SK-N-SH treated with all-trans-retinoic acid at 6 μM for 48 hours (cell line): Measurements from ENCODE around the gene SERPINA7.
A peak's percentile ranks its signal among the peaks of the same experiment; 100 is the strongest.

ENCODE experiments used
- ATAC-seq: fragments of 200-7000 bp; cut with Tn5 transposase; 3 replicates; pipeline ENCODE4 v1.9.1; 2020; ENCODE audit warnings: mild to moderate bottlenecking, moderate library complexity
- ARNTL ChIP-seq: fragments of 450-650 bp; formaldehyde crosslinking; IDR thresholded peaks from 2 replicates; pipeline ENCODE4 v1.5.0; 2020; ENCODE audit warnings: low read depth, mild to moderate bottlenecking, moderate library complexity, borderline replicate concordance
- BACH2 ChIP-seq: fragments of 250-450 bp; sonication (Bioruptor Pico); IDR thresholded peaks from 2 replicates; pipeline ENCODE4 v1.9.0; 2021; ENCODE audit warnings: mild to moderate bottlenecking, borderline replicate concordance
- CSDC2 ChIP-seq: fragments of 250-450 bp; sonication (Bioruptor Pico); IDR thresholded peaks from 2 replicates; pipeline ENCODE4 v1.5.0; 2020; ENCODE audit warnings: mild to moderate bottlenecking, moderate library complexity
- CSRNP3 ChIP-seq: fragments of 250-450 bp; sonication (Bioruptor Pico); IDR thresholded peaks from 2 replicates; pipeline ENCODE4 v1.5.1; 2021; ENCODE audit warnings: mild to moderate bottlenecking, moderate library complexity
- ESRRG ChIP-seq: fragments of 250-450 bp; sonication (Bioruptor Pico); IDR thresholded peaks from 2 replicates; pipeline ENCODE4 v1.6.1; 2021; ENCODE audit warnings: mild to moderate bottlenecking
- GLIS3 ChIP-seq: fragments of 250-450 bp; sonication (Bioruptor Pico); IDR thresholded peaks from 2 replicates; pipeline ENCODE4 v1.5.0; 2020; ENCODE audit warnings: mild to moderate bottlenecking, moderate library complexity
- ISL1 ChIP-seq: fragments of 250-450 bp; sonication (Bioruptor Pico); IDR thresholded peaks from 2 replicates; pipeline ENCODE4 v2.1.2; 2022; ENCODE audit warnings: mild to moderate bottlenecking, moderate library complexity
- PPARA ChIP-seq: fragments of 250-450 bp; sonication (Bioruptor Pico); IDR thresholded peaks from 2 replicates; pipeline ENCODE4 v1.5.0; 2020; ENCODE audit warnings: mild to moderate bottlenecking, borderline replicate concordance
- RARB ChIP-seq: fragments of 250-450 bp; sonication (Bioruptor Pico); IDR thresholded peaks from 2 replicates; pipeline ENCODE4 v1.8.0; 2021; ENCODE audit warnings: mild to moderate bottlenecking, moderate library complexity
- SNAI2 ChIP-seq: fragments of 250-450 bp; sonication (Bioruptor Pico); IDR thresholded peaks from 2 replicates; pipeline ENCODE4 v1.5.0; 2020; ENCODE audit warnings: mild to moderate bottlenecking, moderate library complexity
- TCF4 ChIP-seq: fragments of 250-450 bp; sonication (Bioruptor Pico); IDR thresholded peaks from 2 replicates; pipeline ENCODE4 v1.8.0; 2021; ENCODE audit warnings: mild to moderate bottlenecking, moderate library complexity, borderline replicate concordance
- TOX ChIP-seq: fragments of 250-450 bp; sonication (Bioruptor Pico); IDR thresholded peaks from 2 replicates; pipeline ENCODE4 v1.8.0; 2021; ENCODE audit warnings: mild to moderate bottlenecking, moderate library complexity, borderline replicate concordance
- ZFP30 ChIP-seq: fragments of 450-650 bp; formaldehyde crosslinking; IDR thresholded peaks from 2 replicates; pipeline ENCODE4 v1.5.0; 2022; ENCODE audit warnings: mild to moderate bottlenecking, moderate library complexity
- ZNF565 ChIP-seq: fragments of 450-650 bp; formaldehyde crosslinking; conservative IDR thresholded peaks from 2 replicates; pipeline ENCODE4 v1.5.0; 2020; ENCODE audit warnings: low read depth, mild to moderate bottlenecking, moderate library complexity
- ZNF70 ChIP-seq: fragments of 450-650 bp; formaldehyde crosslinking; IDR thresholded peaks from 2 replicates; pipeline ENCODE4 v1.5.0; 2020; ENCODE audit warnings: mild to moderate bottlenecking, moderate library complexity
- ZNF8 ChIP-seq: fragments of 450-650 bp; formaldehyde crosslinking; IDR thresholded peaks from 2 replicates; pipeline ENCODE4 v1.5.0; 2020; ENCODE audit warnings: mild to moderate bottlenecking, moderate library complexity
- TF ChIP-seq, protein P1 (sequence below): fragments of 250-450 bp; sonication (Bioruptor Pico); IDR thresholded peaks from 2 replicates; pipeline ENCODE4 v1.5.0; 2020; ENCODE audit warnings: mild to moderate bottlenecking, moderate library complexity
- TF ChIP-seq, protein P2 (sequence below): fragments of 250-450 bp; sonication (Bioruptor Pico); IDR thresholded peaks from 2 replicates; pipeline ENCODE4 v1.8.0; 2021; ENCODE audit warnings: low read depth, mild to moderate bottlenecking, moderate library complexity, borderline replicate concordance
- TF ChIP-seq, protein P3 (sequence below): fragments of 250-450 bp; sonication (Bioruptor Pico); IDR thresholded peaks from 2 replicates; pipeline ENCODE4 v1.5.1; 2020; ENCODE audit warnings: low read depth, mild to moderate bottlenecking, moderate library complexity

The SERPINA7 gene

DNA sequence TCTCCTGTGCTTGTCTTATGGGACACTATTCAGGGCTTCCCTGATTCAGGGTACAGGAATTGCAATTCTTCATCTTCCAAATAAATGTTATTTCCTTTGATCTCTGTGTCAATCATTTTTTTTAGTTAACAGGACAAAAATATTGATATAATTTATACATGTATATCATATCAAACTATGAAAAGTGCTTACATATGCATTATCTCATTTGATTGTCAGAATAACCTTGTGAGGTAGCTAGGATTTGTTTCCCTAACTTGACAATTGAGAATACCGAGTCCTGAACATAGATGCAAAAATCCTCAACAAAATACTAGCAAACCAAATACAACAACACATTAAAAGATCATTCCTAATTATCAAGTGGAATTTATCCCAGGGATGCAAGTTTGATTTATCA is 11.5 kb upstream of the SERPINA7 start (continued):
- TF ChIP-seq, protein P1, sequence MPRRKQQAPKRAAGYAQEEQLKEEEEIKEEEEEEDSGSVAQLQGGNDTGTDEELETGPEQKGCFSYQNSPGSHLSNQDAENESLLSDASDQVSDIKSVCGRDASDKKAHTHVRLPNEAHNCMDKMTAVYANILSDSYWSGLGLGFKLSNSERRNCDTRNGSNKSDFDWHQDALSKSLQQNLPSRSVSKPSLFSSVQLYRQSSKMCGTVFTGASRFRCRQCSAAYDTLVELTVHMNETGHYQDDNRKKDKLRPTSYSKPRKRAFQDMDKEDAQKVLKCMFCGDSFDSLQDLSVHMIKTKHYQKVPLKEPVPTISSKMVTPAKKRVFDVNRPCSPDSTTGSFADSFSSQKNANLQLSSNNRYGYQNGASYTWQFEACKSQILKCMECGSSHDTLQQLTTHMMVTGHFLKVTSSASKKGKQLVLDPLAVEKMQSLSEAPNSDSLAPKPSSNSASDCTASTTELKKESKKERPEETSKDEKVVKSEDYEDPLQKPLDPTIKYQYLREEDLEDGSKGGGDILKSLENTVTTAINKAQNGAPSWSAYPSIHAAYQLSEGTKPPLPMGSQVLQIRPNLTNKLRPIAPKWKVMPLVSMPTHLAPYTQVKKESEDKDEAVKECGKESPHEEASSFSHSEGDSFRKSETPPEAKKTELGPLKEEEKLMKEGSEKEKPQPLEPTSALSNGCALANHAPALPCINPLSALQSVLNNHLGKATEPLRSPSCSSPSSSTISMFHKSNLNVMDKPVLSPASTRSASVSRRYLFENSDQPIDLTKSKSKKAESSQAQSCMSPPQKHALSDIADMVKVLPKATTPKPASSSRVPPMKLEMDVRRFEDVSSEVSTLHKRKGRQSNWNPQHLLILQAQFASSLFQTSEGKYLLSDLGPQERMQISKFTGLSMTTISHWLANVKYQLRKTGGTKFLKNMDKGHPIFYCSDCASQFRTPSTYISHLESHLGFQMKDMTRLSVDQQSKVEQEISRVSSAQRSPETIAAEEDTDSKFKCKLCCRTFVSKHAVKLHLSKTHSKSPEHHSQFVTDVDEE (CRISPR knock-in tag): no peak
- no peak for TF ChIP-seq ZNF8

- TF ChIP-seq BACH2 (CRISPR knock-in tag) (no peak), PPARA (no peak), ESRRG (CRISPR knock-in tag) (no peak), ZFP30 (CRISPR knock-in tag) (no peak), CSDC2 (CRISPR knock-in tag) (no peak), ISL1 (CRISPR knock-in tag) (no peak), CSRNP3 (CRISPR knock-in tag) (no peak), TCF4 (CRISPR knock-in tag) (no peak)
- no peak for ATAC-seq
Measured at GRCh38 chrX:106042296-106042695, 3.8 kb upstream of the SERPINA7 start.

- ATAC-seq: no peak
- TF ChIP-seq SNAI2 (CRISPR knock-in tag) (no peak), ARNTL (CRISPR knock-in tag) (no peak), ZNF565 (CRISPR knock-in tag) (no peak), PPARA (no peak), TCF4 (CRISPR knock-in tag) (no peak), BACH2 (CRISPR knock-in tag) (no peak), TOX (no peak), ZNF70 (CRISPR knock-in tag) (no peak), GLIS3 (CRISPR knock-in tag) (no peak)
- TF ChIP-seq, protein P2, sequence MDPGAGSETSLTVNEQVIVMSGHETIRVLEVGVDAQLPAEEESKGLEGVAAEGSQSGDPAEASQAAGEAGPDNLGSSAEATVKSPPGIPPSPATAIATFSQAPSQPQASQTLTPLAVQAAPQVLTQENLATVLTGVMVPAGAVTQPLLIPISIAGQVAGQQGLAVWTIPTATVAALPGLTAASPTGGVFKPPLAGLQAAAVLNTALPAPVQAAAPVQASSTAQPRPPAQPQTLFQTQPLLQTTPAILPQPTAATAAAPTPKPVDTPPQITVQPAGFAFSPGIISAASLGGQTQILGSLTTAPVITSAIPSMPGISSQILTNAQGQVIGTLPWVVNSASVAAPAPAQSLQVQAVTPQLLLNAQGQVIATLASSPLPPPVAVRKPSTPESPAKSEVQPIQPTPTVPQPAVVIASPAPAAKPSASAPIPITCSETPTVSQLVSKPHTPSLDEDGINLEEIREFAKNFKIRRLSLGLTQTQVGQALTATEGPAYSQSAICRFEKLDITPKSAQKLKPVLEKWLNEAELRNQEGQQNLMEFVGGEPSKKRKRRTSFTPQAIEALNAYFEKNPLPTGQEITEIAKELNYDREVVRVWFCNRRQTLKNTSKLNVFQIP (CRISPR knock-in tag): no peak
- TF ChIP-seq, protein P3, sequence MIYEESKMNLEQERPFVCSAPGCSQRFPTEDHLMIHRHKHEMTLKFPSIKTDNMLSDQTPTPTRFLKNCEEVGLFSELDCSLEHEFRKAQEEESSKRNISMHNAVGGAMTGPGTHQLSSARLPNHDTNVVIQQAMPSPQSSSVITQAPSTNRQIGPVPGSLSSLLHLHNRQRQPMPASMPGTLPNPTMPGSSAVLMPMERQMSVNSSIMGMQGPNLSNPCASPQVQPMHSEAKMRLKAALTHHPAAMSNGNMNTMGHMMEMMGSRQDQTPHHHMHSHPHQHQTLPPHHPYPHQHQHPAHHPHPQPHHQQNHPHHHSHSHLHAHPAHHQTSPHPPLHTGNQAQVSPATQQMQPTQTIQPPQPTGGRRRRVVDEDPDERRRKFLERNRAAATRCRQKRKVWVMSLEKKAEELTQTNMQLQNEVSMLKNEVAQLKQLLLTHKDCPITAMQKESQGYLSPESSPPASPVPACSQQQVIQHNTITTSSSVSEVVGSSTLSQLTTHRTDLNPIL (CRISPR knock-in tag): no peak
Measured at GRCh38 chrX:106040861-106041260, 2.3 kb upstream of the SERPINA7 start.

GRCh38 chrX:106039920-106040319 is 1.4 kb upstream of the SERPINA7 start:
- no peak for TF ChIP-seq ARNTL (CRISPR knock-in tag)
- TF ChIP-seq RARB (CRISPR knock-in tag): no peak
- TF ChIP-seq CSRNP3 (CRISPR knock-in tag): no peak
- TF ChIP-seq ISL1 (CRISPR knock-in tag): no peak
- no peak for TF ChIP-seq ZNF8
- TF ChIP-seq TCF4 (CRISPR knock-in tag): no peak
- TF ChIP-seq, all 23 proteins: peak for 0
- peak; percentile 71 for ATAC-seq
